Thyroid gland (tissue), 4 donors: ENCODE results near the gene GNB5. TPM values are rescaled to one million over a fixed set of nuclear protein-coding genes. Genes with fewer than 3 reads are reported as not detected.

Experiments
- DNase-seq, 2 donors: peaks; one replicate each; pipeline ENCODE4 v3.0.0-alpha.2; 2019
- H3K27ac ChIP-seq, 3 donors: fragments of 200-600 bp; sonication (generic); 1 replicate in 2 of 3; 2 replicates in 1 of 3; pipeline ENCODE4 v1.5.1; 2016 to 2019; ENCODE audit warnings: mild to moderate bottlenecking in 1 of 3, moderate library complexity in 1 of 3
- H3K27me3 ChIP-seq: fragments of 200-600 bp; sonication (generic); one replicate; pipeline ENCODE4 v1.5.1; 2019
- H3K36me3 ChIP-seq, 2 donors: fragments of 200-600 bp; sonication (generic); one replicate each; pipeline ENCODE4 v1.5.1; 2016 to 2019
- H3K4me1 ChIP-seq, 2 donors: fragments of 200-600 bp; sonication (generic); one replicate each; pipeline ENCODE4 v1.5.1; 2017 to 2019
- H3K4me3 ChIP-seq, 3 donors: fragments of 200-600 bp; sonication (generic); replicated peaks in 1 of 3; 1 replicate in 2 of 3; 2 replicates in 1 of 3; pipeline ENCODE4 v1.5.1; 2016; ENCODE audit warnings: mild to moderate bottlenecking in 1 of 3
- H3K9me3 ChIP-seq: fragments of 200-600 bp; sonication (generic); one replicate; pipeline ENCODE4 v1.5.1; 2017
- POLR2A ChIP-seq, 2 donors: fragments of 450-650 bp; IDR thresholded peaks; one replicate each; pipeline ENCODE4 v1.6.1; 2017; ENCODE audit warnings: antibody characterized with exemption in 2 of 2, mild to moderate bottlenecking in 2 of 2, moderate library complexity in 1 of 2
- WGBS, 2 donors: methylation state at CpG; one replicate each; pipeline ENCODE4 v1.1.5; 2017; 5-methylcytosine and 5-hydroxymethylcytosine counted together
- intact Hi-C: fragments of 100-400 bp; cut with DNase I; formaldehyde crosslinking; loops from one replicate; pipeline ENCODE4 v1.15.1; 2023
- total RNA-seq, 4 donors: library from RNA; depleted of rRNA; stranded (reverse); fragments of >200 nt; gene quantifications; one replicate each; pipeline ENCODE4 v1.2.3, GENCODE V29; 2016
- TF ChIP-seq, protein P1 (sequence below), 6 experiments: fragments of 200-600 bp in 3 of 6; fragments of 450-650 bp in 3 of 6; sonication (generic) in 3 of 6; IDR thresholded peaks; one replicate each; pipeline ENCODE4 v1.5.1; 2016 to 2019; ENCODE audit warnings: antibody characterized with exemption in 6 of 6, mild to moderate bottlenecking in 2 of 6, inconsistent platforms in 1 of 6, moderate library complexity in 1 of 6

Gene GNB5
- total RNA-seq, 4 donors from 2014 or later, result 49.6 to 62.1 (median 54.4) TPM

- no peaks in the 10 kb centered on the region for H3K9me3 ChIP-seq
- H3K4me1 ChIP-seq, result no peaks in the 10 kb centered on the region
- H3K36me3 ChIP-seq, result peaks cover 0 to 8% of the 10 kb centered on the region in 2 donors
- intact Hi-C loops, result no loop called here
- H3K27ac ChIP-seq, result no peak overlapping the region
- H3K4me3 ChIP-seq, result no peak overlapping the region
- no peaks in the 10 kb centered on the region for H3K27me3 ChIP-seq
- WGBS, 2 donors, result 93 to 97% methylated on average over 5 of the region's 5 CpGs
- no peak for DNase-seq
- TF ChIP-seq, protein P1, sequence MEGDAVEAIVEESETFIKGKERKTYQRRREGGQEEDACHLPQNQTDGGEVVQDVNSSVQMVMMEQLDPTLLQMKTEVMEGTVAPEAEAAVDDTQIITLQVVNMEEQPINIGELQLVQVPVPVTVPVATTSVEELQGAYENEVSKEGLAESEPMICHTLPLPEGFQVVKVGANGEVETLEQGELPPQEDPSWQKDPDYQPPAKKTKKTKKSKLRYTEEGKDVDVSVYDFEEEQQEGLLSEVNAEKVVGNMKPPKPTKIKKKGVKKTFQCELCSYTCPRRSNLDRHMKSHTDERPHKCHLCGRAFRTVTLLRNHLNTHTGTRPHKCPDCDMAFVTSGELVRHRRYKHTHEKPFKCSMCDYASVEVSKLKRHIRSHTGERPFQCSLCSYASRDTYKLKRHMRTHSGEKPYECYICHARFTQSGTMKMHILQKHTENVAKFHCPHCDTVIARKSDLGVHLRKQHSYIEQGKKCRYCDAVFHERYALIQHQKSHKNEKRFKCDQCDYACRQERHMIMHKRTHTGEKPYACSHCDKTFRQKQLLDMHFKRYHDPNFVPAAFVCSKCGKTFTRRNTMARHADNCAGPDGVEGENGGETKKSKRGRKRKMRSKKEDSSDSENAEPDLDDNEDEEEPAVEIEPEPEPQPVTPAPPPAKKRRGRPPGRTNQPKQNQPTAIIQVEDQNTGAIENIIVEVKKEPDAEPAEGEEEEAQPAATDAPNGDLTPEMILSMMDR (IDR thresholded peaks at IDR 0.05), result no peak
- TF ChIP-seq POLR2A (IDR thresholded peaks at IDR 0.05), result no peak
These were observed 42.8 kb downstream of the GNB5 start for GRCh38 chr15:52148403-52148802.

- no peaks in the 10 kb centered on the region for H3K27me3 ChIP-seq
- no peaks in the 10 kb centered on the region for H3K9me3 ChIP-seq
- WGBS, 2 donors, result 87 to 93% methylated on average over 3 of the region's 3 CpGs
- intact Hi-C loops, result no loop called here
- no peak for TF ChIP-seq POLR2A (IDR thresholded peaks at IDR 0.05)
- no peaks in the 10 kb centered on the region for H3K4me1 ChIP-seq
- no peak overlapping the region for H3K27ac ChIP-seq
- peaks cover 0 to 5% of the 10 kb centered on the region in 2 donors for H3K36me3 ChIP-seq
- no peak for DNase-seq
- H3K4me3 ChIP-seq, result no peak overlapping the region
These were observed 44.4 kb downstream of the GNB5 start for GRCh38 chr15:52146776-52147175.

GRCh38 chr15:52146261-52146660 lies 44.9 kb downstream of the GNB5 start:
- 95 to 97% methylated on average over 2 of the region's 2 CpGs for WGBS, 2 donors
- intact Hi-C loops, result no loop called here
- H3K27me3 ChIP-seq, result no peaks in the 10 kb centered on the region
- DNase-seq, result no peak
- no peaks in the 10 kb centered on the region for H3K4me1 ChIP-seq
- H3K4me3 ChIP-seq, result no peak overlapping the region
- H3K27ac ChIP-seq, result no peak overlapping the region
- H3K9me3 ChIP-seq, result no peaks in the 10 kb centered on the region
- TF ChIP-seq POLR2A (IDR thresholded peaks at IDR 0.05), result no peak
- TF ChIP-seq, protein P1 (IDR thresholded peaks at IDR 0.05), result no peak
- peaks cover 0 to 5% of the 10 kb centered on the region in 2 donors for H3K36me3 ChIP-seq

- Histone ChIP-seq H3K9me3 (no peaks in the 10 kb centered on the region), H3K4me3 (no peak overlapping the region), H3K36me3 (peaks cover 0 to 5% of the 10 kb centered on the region in 2 donors), H3K4me1 (peaks cover 0 to under 1% of the 10 kb centered on the region in 2 donors), H3K27me3 (no peaks in the 10 kb centered on the region), H3K27ac (no peak overlapping the region)
- no peak for DNase-seq
- intact Hi-C loops, result no loop called here
- no peak for TF ChIP-seq POLR2A (IDR thresholded peaks at IDR 0.05)
- TF ChIP-seq, protein P1 (IDR thresholded peaks at IDR 0.05), result no peak
- WGBS, 2 donors, result 90 to 100% methylated on average over 4 to 7 of the region's 7 CpGs
These were observed 46.5 kb downstream of the GNB5 start for GRCh38 chr15:52144656-52145178.

- Histone ChIP-seq H3K4me1 (peaks cover 0 to 9% of the 10 kb centered on the region in 2 donors), H3K27ac (no peak overlapping the region), H3K27me3 (no peaks in the 10 kb centered on the region), H3K36me3 (no peaks in the 10 kb centered on the region), H3K4me3 (no peak overlapping the region), H3K9me3 (no peaks in the 10 kb centered on the region)
- 80% methylated on average over 11 of the region's 11 CpGs for WGBS, 2 donors
- DNase-seq, result no peak
- intact Hi-C loops, result no loop called here
- TF ChIP-seq, protein P1 (IDR thresholded peaks at IDR 0.05), result no peak
- TF ChIP-seq POLR2A (IDR thresholded peaks at IDR 0.05), result no peak
These were observed 47.3 kb downstream of the GNB5 start for GRCh38 chr15:52143873-52144272.
